CD4-positive, CD25-positive, alpha-beta regulatory T cell (primary cell): ENCODE data around the gene ARL4A. TPM values are rescaled to one million over a fixed set of nuclear protein-coding genes. Genes with fewer than 3 reads are reported as not detected.
A peak's percentile ranks its signal among the peaks of the same experiment; 100 is the strongest.

ENCODE experiments used
- ATAC-seq, 2 donors: fragments of 150-1000 bp; cut with Tn5 transposase; one replicate each; pipeline ENCODE4 v1.10.0; 2021; ENCODE audit warnings: low read depth in 2 of 2, moderate number of reproducible peaks in 2 of 2, moderate library complexity in 1 of 2
- DNase-seq, 3 donors: peaks; one replicate each; pipeline versions ENCODE4 v3.0.0 to v3.0.0-alpha.2; 2012 to 2022; ENCODE audit warnings: mixed read lengths in 1 of 3
- H3K27ac ChIP-seq: one replicate; pipeline ENCODE4 v1.7.0; 2013; ENCODE audit warnings: mild to moderate bottlenecking, low read length; ENCODE audit not compliant: insufficient read depth, poor library complexity, severe bottlenecking
- H3K27me3 ChIP-seq: one replicate; pipeline ENCODE4 v1.7.0; 2013; ENCODE audit warnings: low read length; ENCODE audit not compliant: control insufficient read depth, insufficient read depth
- H3K36me3 ChIP-seq: one replicate; pipeline ENCODE4 v1.7.0; 2013; ENCODE audit warnings: mild to moderate bottlenecking, low read length, moderate library complexity; ENCODE audit not compliant: control insufficient read depth, insufficient read depth
- H3K4me1 ChIP-seq: 2 replicates; pipeline ENCODE4 v1.7.0; 2013; ENCODE audit warnings: mild to moderate bottlenecking, low read length; ENCODE audit not compliant: insufficient read depth, control insufficient read depth, poor library complexity, severe bottlenecking
- H3K4me3 ChIP-seq: one replicate; pipeline ENCODE4 v1.7.0; 2013; ENCODE audit warnings: low read depth, mild to moderate bottlenecking, low read length, moderate library complexity
- H3K9me3 ChIP-seq, 2 experiments: 1 replicate in 1 of 2; 2 replicates in 1 of 2; pipeline ENCODE4 v1.7.0; 2013; ENCODE audit warnings: low read length in 2 of 2, mild to moderate bottlenecking in 1 of 2, moderate library complexity in 1 of 2; ENCODE audit not compliant: control insufficient read depth in 2 of 2
- H3K27ac Mint-ChIP-seq, 3 donors: one replicate each; pipeline ENCODE4 v1.8.0; 2020 to 2022; ENCODE audit warnings: mild to moderate bottlenecking in 3 of 3, mixed read lengths in 3 of 3, moderate library complexity in 2 of 3
- H3K27me3 Mint-ChIP-seq: one replicate; pipeline ENCODE4 v1.8.0; 2022; ENCODE audit warnings: mild to moderate bottlenecking, mixed read lengths
- H3K36me3 Mint-ChIP-seq: one replicate; pipeline ENCODE4 v1.8.0; 2020; ENCODE audit warnings: mixed read lengths
- H3K4me1 Mint-ChIP-seq, 4 donors: one replicate each; pipeline ENCODE4 v1.8.0; 2020 to 2022; ENCODE audit warnings: mixed read lengths in 4 of 4, mild to moderate bottlenecking in 1 of 4
- H3K4me3 Mint-ChIP-seq, 4 donors: one replicate each; pipeline ENCODE4 v1.8.0; 2020 to 2022; ENCODE audit warnings: mild to moderate bottlenecking in 4 of 4, mixed read lengths in 4 of 4, moderate library complexity in 3 of 4
- H3K9me3 Mint-ChIP-seq, 7 donors: one replicate each; pipeline ENCODE4 v1.8.0; 2020 to 2022; ENCODE audit warnings: mixed read lengths in 7 of 7, mild to moderate bottlenecking in 3 of 7, moderate library complexity in 2 of 7
- polyA plus RNA-seq, 4 donors: library from polyadenylated mRNA; unstranded; fragments of 300-500 nt; fragmentation: Illumina TruSeq; gene quantifications; one replicate each; pipeline ENCODE4 v1.2.3, GENCODE V29; 2021
- total RNA-seq: library from RNA; stranded (reverse); gene quantifications from one replicate; pipeline ENCODE4 v1.2.3, GENCODE V29; 2022

Gene ARL4A
- total and polyA plus RNA-seq, 5 donors from 2014 or later = 28.6 to 52.0 (median 34.1) TPM

GRCh38 chr7:12731214-12731656, 43.8 kb downstream of the ARL4A start:
- H3K27me3 Mint-ChIP-seq = no peaks in the 10 kb centered on the region
- H3K36me3 Mint-ChIP-seq = no peaks in the 10 kb centered on the region
- H3K27ac ChIP-seq = peak overlapping the region; percentile 23
- peaks cover 0 to 2% (median 0%) of the 10 kb centered on the region in 7 donors for H3K9me3 Mint-ChIP-seq
- no peaks in the 10 kb centered on the region for H3K27me3 ChIP-seq
- H3K4me1 Mint-ChIP-seq = peaks cover 16 to 46% (median 31%) of the 10 kb centered on the region in 4 donors
- peaks cover 23% of the 10 kb centered on the region for H3K4me1 ChIP-seq
- H3K9me3 ChIP-seq = no peaks in the 10 kb centered on the region
- H3K4me3 ChIP-seq = peak overlapping the region; percentile 51
- H3K4me3 Mint-ChIP-seq = peak overlapping the region; percentile 60 to 66 (median 66)
- ATAC-seq = peak; percentile 37 to 62
- DNase-seq = peak in 2 of 3 donors; percentile 1 to 66
- peak overlapping the region; percentile 61 to 85 (median 70) for H3K27ac Mint-ChIP-seq
- no peaks in the 10 kb centered on the region for H3K36me3 ChIP-seq

GRCh38 chr7:12731775-12732174, 44.3 kb downstream of the ARL4A start:
- Histone ChIP-seq H3K27ac (peak overlapping the region; percentile 47), H3K4me3 (peak overlapping the region; percentile 51), H3K36me3 (no peaks in the 10 kb centered on the region), H3K27me3 (no peaks in the 10 kb centered on the region), H3K9me3 (no peaks in the 10 kb centered on the region), H3K4me1 (peaks cover 23% of the 10 kb centered on the region)
- Mint-ChIP-seq H3K4me3 (peak overlapping the region in 1 of 4 donors; percentile 58), H3K9me3 (peaks cover 0 to 2% (median 0%) of the 10 kb centered on the region in 7 donors), H3K36me3 (no peaks in the 10 kb centered on the region), H3K27me3 (no peaks in the 10 kb centered on the region), H3K4me1 (peaks cover 16 to 46% (median 31%) of the 10 kb centered on the region in 4 donors), H3K27ac (peak overlapping the region in 2 of 3 donors; percentile 70 to 85)
- no peak for ATAC-seq
- DNase-seq = peak in 2 of 3 donors; percentile 23 to 64

GRCh38 chr7:12732428-12732827, 45.0 kb downstream of the ARL4A start:
- Histone ChIP-seq H3K4me1 (peaks cover 23% of the 10 kb centered on the region), H3K4me3 (no peak overlapping the region), H3K36me3 (no peaks in the 10 kb centered on the region), H3K27ac (no peak overlapping the region), H3K27me3 (no peaks in the 10 kb centered on the region), H3K9me3 (no peaks in the 10 kb centered on the region)
- ATAC-seq = no peak
- no peaks in the 10 kb centered on the region for H3K27me3 Mint-ChIP-seq
- peak overlapping the region in 1 of 3 donors; percentile 47 for H3K27ac Mint-ChIP-seq
- H3K4me1 Mint-ChIP-seq = peaks cover 16 to 46% (median 31%) of the 10 kb centered on the region in 4 donors
- no peaks in the 10 kb centered on the region for H3K36me3 Mint-ChIP-seq
- H3K9me3 Mint-ChIP-seq = peaks cover 0 to 2% (median 0%) of the 10 kb centered on the region in 7 donors
- H3K4me3 Mint-ChIP-seq = peak overlapping the region in 1 of 4 donors; percentile 38
- no peak for DNase-seq

GRCh38 chr7:12735923-12736322, 48.5 kb downstream of the ARL4A start:
- Mint-ChIP-seq H3K36me3 (no peaks in the 10 kb centered on the region), H3K4me1 (peaks cover 10 to 33% (median 20%) of the 10 kb centered on the region in 4 donors), H3K9me3 (peaks cover 0 to 1% (median 0%) of the 10 kb centered on the region in 7 donors), H3K27me3 (no peaks in the 10 kb centered on the region), H3K4me3 (no peak overlapping the region), H3K27ac (no peak overlapping the region)
- Histone ChIP-seq H3K9me3 (no peaks in the 10 kb centered on the region), H3K36me3 (no peaks in the 10 kb centered on the region), H3K4me1 (peaks cover 16% of the 10 kb centered on the region), H3K27me3 (no peaks in the 10 kb centered on the region), H3K27ac (no peak overlapping the region), H3K4me3 (no peak overlapping the region)
- DNase-seq (no peak), ATAC-seq (no peak)

- H3K4me3 Mint-ChIP-seq = no peak overlapping the region
- ATAC-seq = no peak
These were observed 49.9 kb downstream of the ARL4A start for GRCh38 chr7:12737373-12737772.

GRCh38 chr7:12737836-12738235, 50.4 kb downstream of the ARL4A start:
- H3K4me3 ChIP-seq = no peak overlapping the region
- H3K4me1 Mint-ChIP-seq = peaks cover 5 to 22% (median 11%) of the 10 kb centered on the region in 4 donors
- H3K27ac Mint-ChIP-seq = no peak overlapping the region
- no peak overlapping the region for H3K27ac ChIP-seq
- H3K27me3 ChIP-seq = no peaks in the 10 kb centered on the region
- H3K9me3 Mint-ChIP-seq = no peaks in the 10 kb centered on the region
- H3K36me3 ChIP-seq = no peaks in the 10 kb centered on the region
- H3K9me3 ChIP-seq = no peaks in the 10 kb centered on the region
- H3K36me3 Mint-ChIP-seq = no peaks in the 10 kb centered on the region
- H3K27me3 Mint-ChIP-seq = no peaks in the 10 kb centered on the region
- DNase-seq (no peak), ATAC-seq (no peak)
- no peaks in the 10 kb centered on the region for H3K4me1 ChIP-seq
- H3K4me3 Mint-ChIP-seq = no peak overlapping the region

More at GRCh38 chr7:12737373-12737772, 49.9 kb downstream of the ARL4A start:
- no peak for DNase-seq
- Mint-ChIP-seq H3K9me3 (peaks cover 0 to 1% (median 0%) of the 10 kb centered on the region in 7 donors), H3K27ac (no peak overlapping the region), H3K4me1 (peaks cover 5 to 22% (median 13%) of the 10 kb centered on the region in 4 donors), H3K36me3 (no peaks in the 10 kb centered on the region), H3K27me3 (no peaks in the 10 kb centered on the region)
- no peaks in the 10 kb centered on the region for H3K27me3 ChIP-seq
- H3K9me3 ChIP-seq = no peaks in the 10 kb centered on the region
- no peak overlapping the region for H3K27ac ChIP-seq
- no peaks in the 10 kb centered on the region for H3K36me3 ChIP-seq
- H3K4me1 ChIP-seq = peaks cover 2% of the 10 kb centered on the region
- no peak overlapping the region for H3K4me3 ChIP-seq

GRCh38 chr7:12738665-12739064, 51.2 kb downstream of the ARL4A start:
- Mint-ChIP-seq H3K9me3 (no peaks in the 10 kb centered on the region), H3K4me3 (peak overlapping the region in 1 of 4 donors; percentile 31), H3K27me3 (no peaks in the 10 kb centered on the region), H3K4me1 (peaks cover 5 to 15% (median 11%) of the 10 kb centered on the region in 4 donors), H3K27ac (no peak overlapping the region), H3K36me3 (no peaks in the 10 kb centered on the region)
- no peaks in the 10 kb centered on the region for H3K4me1 ChIP-seq
- H3K4me3 ChIP-seq = no peak overlapping the region
- H3K27me3 ChIP-seq = no peaks in the 10 kb centered on the region
- no peak for ATAC-seq
- no peaks in the 10 kb centered on the region for H3K36me3 ChIP-seq
- H3K27ac ChIP-seq = no peak overlapping the region
- H3K9me3 ChIP-seq = no peaks in the 10 kb centered on the region
- DNase-seq = no peak
